HG02571 (cell line): ENCODE measurements around the gene EPHA2.
"Not testable (repeated sequence)": the region's sequence is repeated elsewhere in the genome, so short reads cannot be mapped to it uniquely, and the experiment has no call there.

Experiments
- ATAC-seq: cut with Tn5 transposase; IDR thresholded peaks from one replicate; pipeline ENCODE4 v1.9.1; 2021; ENCODE audit warnings: mild to moderate bottlenecking, moderate library complexity; ENCODE audit not compliant: unreplicated experiment

The EPHA2 gene

DNA sequence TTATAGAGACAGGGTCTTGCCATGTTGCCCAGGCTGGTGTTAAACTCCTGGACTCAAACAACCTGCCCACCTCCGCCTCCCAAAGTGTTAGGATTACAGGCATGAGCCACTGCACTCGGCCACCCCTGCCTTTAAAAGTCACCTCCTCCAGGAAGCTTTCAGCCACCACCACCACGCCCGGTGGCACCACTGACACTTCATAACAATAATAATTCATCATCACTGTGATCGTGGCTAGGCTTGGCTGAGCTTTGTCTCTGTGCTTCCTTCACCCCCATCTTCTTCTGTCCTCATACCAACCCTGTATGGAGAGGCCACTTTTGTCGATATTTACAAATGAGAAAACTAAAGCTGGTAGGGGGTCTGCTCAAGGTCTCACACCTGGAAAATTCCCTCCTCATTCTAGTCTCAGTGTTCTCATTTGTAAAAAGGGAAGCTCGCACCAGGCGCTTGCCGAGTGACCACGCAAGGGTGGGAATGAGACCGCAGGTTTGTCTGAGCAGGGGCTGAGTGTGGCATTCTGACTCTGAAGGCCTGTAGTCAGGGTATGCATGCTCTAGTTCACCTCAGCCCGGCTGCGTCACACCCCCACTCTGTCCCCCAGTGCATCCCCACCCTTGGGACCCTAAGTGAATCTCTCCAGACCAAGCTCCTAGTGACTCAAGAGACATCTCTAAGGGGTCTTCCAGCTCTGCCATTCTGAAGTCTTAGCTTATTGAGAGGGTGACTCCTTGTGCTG is 12.9 kb upstream of the EPHA2 start:
- ATAC-seq: no peak

DNA sequence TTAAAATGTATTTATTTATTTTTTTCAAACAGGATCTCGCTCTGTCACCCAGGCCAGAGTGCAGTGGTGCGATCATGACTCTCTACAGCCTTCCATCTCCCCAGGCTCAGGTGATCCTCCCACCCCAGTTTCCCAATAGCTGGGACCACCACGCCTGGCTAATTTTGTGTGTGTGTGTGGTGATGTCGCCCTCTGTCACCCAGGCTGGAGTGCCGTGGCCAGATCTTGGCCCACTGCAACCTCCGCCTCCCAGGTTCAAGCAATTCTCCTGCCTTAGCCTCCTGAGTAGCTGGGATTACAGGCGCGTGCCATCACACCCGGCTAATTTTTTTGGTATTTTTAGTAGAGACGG is 12.3 kb upstream of the EPHA2 start:
- not testable (repeated sequence) for ATAC-seq

DNA sequence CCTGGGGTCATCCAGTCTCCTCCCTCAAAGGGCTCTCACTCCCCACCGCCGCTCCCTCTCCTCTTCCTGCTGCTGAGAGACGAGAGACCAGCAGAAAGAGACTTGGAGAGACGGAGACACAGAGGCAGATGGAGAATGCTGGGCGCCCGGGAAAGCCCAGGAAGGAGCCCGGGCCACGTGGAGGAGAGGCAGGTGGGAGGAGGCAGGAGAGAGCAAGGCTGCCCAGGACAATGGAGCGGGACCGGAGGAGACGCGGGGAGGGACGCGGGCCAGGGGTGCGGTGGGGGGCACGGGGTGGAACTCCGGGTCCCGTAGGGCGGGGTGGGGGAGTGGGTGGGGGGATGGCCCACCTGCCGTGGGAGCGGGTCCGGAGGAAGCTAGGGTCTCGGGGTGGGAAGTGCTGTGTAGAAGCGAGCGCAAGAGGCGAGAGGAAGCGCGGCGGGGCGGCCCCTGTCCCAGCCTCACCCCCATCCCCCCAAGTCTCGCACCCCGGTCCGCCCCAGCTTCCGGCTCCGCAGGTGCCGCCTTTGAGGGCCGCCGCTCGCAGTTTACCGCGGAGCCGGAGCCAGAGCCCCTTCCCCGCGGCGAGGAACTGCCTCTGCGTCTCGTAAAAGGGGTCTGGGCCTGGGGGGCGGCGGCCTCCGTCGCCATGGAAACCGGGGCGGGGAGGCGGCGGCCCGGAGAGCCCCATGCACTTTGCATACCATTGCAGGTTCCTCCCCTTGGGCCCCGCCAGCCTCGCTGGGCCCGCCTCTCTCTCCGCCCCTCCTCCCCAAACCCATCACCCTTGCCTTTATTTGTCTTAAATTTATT is 11.7 kb upstream of the EPHA2 start:
- no peak for ATAC-seq

DNA sequence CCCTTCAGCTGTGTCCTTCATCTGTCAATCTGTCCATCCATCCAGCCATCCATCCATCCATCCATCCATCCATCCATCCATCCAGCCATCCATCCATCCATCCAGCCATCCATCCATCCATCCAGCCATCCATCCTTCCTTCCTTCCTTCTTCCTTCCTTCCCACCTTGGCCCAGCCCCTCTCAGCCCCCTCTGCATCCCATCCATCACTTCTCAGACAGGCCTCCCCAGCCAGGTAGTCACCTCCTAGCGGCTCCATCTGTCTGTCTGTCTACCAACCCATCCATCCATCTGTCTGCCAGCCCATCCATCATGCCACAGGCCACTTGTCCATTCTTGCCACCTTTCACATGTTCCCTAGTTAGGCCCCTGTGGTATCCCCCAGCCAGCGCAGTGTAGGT is 10.2 kb upstream of the EPHA2 start:
- ATAC-seq: no peak

DNA sequence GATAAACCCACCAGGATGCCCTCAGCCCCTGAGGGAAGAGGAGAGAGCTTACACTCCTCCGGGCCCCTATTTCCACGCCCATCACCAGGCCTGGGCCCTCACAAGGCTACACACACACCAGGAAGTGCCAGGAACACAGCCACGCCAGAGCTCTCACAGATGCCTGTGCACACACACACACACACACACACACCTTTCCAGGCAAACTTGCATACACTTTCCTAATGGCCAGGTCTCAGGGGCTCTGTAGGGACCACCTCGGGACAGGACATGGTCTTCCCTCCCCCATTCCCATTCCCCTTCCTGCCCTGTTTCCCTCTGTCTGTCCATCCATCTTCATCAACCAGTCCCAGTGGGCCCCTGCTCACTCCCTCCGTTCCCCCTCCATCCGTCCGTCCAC is 9.7 kb upstream of the EPHA2 start:
- ATAC-seq: no peak

DNA sequence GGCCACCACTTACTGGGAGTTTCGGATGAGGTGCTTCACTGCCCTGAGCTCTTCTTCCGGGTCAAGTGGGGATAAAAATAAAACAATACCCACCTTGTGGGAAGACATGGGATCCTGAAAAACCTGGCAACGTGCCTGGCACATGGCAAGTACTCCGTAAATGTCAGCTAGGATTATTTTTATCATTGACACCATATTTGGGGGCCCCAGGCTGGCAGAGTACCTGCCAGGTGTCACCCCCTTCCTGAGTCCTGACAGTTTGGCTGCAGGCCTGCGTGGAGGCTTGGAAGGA is 9.2 kb upstream of the EPHA2 start:
- no peak for ATAC-seq

DNA sequence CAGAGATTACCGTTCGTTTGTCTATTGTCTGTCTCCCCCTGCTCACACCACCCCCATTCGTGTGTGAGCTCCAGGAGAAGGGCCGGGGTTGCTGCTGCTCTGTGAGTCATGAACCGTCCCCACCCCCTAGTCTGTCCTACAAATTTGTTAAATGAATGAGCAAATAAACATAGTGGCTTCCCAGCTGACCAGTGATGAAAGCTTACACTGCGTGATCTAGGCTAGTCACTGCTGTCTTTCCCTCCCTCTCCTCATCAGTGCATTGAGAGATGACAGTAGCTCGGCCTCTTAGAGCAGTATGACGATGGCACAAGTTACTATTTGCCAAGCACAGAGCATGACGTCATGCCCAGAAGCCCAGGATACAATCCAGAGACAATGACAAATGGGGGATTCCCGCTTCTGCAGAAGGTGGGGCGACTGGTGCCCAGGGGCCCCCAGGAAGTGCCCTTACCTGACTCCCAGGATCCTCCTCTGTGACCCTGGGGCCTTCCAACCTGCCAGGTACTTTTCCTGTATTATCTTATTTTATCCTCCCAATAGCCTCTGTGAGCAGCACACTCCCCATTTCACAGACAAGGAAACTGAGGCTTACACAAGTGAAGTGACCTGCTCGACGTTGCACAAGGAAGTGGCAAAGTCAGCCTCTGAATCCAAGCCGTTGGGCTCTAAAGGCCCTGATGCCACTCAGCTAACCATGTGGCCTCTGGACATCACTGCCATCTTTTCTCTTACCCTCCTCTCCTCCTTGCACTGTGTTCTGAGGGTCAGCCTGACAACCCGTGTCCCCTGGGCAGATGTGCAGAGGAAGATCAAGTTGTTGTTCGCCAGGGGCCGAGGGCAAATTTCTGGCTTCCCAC is 8.6 kb upstream of the EPHA2 start:
- ATAC-seq: no peak

DNA sequence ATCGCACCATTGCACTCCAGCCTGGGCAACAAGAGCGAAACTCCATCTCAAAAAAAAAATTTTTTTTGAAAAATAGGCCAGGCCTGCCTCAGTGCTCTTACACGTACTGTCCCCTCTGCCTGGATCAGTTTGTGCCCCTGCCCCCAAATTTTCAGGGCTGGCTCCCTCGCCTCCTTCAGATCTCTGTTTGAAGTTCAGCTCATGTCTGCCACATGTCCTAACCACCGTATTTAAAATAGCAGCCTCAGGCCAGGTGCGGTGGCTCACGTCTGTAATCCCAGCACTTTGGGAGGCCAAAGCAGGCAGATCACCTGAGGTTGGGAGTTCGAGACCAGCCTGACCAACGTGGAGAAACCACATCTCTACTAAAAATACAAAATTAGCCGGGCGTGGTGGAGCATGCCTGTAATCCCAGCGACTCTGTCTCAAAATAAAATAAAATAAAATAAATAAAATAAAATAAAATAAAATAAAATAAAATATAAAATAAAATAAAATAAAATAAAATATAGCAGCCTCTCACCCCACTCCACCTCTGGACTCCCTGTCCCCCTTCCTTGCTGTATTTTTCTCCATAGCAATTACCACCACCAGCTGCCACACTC is 7.8 kb upstream of the EPHA2 start:
- not testable (repeated sequence) for ATAC-seq

DNA sequence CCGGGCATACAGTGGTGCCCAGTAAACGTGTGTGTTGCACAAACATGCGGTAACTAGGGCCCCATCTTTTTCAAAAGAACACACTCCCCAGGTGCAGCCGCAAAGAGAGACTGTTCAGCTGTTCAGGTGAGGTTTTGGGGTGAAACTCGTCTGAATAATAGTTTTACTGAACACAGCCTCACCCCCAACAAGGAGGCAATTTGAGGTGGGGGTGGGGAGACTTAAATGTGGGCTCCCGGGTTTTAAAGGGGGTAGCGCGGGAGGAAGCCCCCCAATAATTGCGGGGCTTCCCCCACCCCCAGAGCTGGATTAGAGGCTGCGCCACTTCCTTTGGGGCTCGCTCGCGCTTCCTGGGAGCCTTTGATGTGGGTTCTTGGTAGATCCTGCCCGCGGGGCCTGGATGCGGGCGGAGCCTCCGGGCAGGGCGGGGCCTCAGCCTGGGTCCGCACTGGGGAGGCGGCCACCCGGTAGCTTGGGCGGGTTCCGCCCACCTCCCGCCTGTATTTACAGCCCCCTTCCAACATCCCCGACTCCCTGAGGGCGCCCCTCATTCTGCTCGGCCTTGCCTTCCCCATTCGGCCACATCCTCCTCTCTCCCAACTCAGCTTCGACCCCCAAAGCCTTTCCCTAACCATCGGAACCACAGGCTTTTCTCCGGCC is 6.4 kb upstream of the EPHA2 start:
- no peak for ATAC-seq

DNA sequence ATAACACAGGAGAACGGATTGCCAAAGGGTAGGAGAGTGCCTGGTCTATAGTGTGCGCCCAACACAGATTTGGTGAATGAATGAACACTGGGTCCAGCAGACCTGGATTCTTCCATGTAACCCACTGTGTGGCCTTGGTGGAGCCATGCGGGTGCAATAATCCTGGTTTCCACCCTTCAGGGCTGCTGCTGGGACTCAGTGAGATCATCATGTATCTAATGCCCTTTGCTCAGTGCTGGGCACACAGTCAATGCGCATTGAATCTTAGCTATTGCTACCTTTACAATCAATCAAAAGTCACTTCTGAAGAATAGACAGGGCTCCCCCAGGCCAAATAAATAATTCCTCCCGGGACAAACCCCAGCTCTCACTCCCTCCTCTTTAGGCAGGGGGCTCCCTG is 5.8 kb upstream of the EPHA2 start:
- ATAC-seq: no peak

DNA sequence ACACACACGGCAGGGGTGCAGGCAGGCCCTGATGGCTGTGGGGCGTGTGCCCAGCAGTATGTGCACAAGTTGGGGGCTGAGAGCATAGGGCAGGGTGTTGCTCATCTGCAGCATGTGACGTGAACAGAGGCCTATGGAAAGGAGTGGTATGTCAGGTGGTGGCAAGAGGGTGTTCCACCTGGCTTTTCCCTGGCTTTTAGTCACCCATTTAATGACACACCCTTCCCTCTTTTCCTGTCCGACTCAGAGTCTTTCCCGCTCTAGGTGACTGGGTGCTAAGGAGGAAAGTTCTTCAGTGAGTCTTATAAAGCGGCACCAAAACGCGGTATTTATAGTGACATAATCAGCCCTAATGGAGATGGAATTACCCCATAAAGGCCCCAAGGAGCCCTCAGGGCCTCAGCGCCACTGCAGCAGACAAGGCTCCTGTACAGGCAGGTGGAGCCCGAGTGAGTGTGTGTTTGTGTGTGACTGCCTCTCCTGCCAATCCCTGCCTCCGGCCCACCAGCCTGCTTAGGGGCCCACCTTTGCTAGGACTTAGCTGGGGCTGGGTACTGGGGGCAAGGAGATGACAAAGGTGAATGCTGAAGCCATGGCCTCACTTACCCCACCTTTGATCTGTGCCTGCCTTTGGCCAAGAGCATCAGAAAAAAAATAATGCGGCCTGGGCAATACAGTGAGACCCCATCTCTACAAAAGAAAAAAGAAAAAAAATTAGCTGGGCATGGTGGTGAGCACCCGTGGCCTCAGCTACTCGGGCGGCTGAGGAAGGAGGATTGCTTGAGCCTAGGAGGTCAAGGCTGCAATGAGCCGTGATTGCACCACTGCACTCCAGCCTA is 3.3 kb upstream of the EPHA2 start:
- ATAC-seq: no peak

DNA sequence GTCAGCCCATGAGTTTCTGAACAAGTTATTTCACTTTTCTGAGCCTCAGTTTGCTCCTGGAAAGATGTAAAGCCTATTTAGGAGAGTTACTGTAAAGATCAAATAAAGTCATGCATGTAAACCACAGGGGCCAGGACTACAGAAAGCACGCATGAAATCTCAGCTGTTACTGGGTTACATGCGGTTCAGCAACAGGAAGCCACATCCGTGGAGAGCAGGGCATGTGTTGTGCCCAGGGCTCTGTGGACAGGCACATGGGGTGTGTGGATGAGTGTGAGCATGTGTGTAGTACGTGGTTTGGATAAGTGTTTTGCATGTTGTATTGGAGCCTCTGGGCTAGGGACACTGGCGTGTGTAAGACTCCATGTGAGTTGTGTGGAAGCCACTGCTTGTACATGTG is 2.2 kb upstream of the EPHA2 start:
- no peak for ATAC-seq

DNA sequence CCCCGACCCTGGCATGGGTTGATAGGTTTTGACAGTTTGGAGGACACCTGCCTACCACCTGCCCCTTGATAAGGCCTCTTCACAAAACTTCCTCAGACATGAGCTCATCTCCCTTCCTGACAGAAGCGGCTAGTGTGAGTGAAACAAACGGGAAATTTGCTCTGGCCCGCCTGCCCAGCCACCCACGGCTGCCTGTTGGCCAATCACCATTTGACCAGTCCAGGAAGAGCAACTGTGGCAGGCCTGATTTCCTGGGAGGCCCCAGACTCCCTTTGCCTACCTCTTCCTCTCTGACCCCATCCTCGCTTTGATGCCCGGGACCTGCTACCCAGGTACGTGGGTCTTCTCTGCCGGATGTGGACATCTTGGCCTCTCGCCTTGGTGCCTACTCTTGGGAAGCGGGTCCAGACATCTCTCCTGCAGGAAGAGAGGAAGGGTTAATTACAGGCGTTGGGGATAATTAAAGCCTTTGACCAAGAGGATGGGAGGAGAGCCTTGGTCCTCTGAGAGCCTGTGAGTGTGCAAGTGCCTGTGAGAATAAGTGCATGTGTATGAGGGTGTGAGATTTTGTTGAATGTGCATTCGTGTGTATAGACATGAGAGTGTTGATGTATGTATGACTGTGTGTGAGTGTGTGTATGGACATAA is 1.1 kb upstream of the EPHA2 start:
- no peak for ATAC-seq

DNA sequence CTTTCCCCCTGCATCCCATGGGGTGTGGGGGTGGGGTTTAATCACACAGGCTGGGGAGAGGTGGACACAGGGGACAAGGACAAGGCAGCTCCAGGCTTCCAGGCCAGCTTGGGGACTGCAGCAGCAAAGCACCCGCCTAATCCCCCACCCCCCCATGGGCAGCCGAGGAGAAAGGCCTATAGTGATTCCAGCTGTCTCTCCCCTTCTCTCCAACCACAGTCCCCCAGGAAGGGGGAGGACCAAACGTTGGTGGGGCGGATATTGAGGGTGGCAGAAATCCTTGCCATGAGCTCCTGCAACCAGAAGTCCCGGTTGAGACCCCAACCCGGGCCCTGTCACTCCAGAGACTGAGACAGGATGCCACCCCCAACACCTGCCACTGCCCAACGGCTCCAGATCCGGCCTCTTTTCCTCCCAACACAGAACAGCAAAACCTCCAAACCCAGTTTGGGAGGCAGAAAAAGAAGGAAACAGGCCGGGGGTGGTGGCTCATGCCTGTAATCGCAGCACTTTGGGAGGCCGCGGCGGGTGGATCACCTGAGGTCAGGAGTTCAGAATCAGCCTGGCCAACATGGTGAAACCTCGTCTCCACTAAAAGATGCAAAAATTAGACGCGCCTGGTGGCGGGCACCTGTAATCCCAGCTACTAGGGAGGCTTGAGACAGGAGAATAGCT is 1.7 kb downstream of the EPHA2 start:
- ATAC-seq: no peak

DNA sequence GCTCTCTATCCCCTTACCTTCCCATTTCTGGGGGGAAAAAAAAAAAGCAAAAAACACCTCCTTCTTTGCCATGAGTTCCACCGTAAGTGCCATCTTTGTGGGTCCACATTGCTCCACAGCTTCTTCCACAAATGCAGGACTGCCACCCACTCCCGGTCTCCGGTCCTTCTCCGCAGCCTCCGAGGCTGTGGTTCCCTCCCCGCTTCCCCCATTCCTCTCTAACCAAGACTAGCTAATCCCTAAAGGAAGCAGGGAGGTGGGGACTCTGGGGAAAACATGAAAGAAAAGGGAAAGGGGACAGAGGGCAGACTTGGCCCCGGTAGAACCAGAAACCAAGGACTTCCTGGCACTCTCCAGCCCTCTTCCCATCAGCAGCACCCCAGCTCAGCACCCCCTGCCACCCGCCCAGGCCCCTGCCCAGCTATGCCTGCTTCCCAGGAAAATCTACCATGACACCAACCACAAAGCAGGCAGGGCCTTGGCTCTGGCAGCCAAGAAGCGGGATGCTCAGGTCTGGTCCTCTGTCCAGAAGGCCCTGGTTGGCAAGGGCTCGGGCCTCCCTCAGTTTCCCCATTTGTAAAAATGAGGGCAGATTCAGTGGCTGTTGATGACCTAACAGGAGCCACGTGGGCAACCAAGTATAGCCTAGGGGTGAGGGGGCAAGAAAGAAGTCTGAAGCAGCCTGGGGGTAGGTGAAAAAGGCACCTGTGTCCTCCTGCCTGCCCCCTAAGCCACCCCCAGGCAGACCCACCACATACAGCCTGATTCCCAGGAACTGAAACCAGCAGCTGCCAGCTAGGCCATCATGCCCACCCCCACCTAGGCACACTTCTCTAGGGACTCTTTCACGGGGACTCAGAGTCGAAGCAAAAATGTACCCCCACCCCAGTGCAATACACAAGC is 2.5 kb downstream of the EPHA2 start:
- no peak for ATAC-seq

DNA sequence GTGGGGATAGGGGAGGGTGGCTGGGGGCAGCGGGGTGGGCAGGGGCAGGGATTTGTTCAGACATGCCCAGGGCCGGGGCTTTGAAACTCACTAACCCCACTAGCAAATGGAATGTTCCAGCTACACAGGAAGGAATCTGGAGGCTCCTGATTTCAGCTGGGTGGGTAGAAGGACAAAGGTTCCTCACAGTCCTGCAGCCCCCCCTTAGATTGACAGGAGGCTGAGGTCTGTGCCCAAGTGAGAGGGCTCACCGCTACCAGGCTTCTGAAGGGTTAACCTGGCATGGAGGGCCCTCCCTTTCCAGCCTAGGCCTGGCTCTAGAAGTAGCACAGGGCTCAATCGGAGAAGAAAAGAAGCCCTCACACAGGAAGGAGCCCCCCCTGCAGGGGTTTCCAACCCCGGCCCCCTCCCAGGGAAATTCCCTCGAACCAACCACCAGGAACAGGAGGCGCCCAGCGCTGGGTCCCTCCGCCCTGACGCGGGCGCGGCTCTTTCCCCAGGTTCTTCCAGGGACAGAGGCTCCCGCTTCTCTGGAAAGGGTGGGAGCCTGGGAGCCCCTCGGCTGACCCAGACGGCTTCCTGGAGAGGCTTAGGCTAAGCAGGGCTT is 3.3 kb downstream of the EPHA2 start:
- ATAC-seq: no peak

DNA sequence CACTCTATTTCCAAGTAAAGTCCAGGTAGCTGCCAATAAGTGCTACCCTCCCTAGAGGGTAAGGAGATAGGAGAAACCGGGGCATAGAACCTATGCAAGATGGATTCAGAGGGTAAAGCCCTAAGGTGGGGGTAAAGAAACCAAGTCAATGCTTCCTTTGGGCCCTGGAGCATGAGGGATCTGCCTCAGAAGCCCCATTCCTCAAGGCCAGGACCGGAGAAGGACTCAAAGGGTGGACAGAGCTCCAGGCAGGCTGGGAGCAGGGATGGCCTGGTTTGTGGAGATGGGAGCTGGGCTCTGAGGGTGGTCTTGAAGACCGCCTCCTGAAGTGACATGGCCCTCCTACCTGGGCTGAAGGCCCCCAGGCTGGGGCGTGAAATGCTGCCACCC is 3.9 kb downstream of the EPHA2 start:
- no peak for ATAC-seq
